D721Med (cell line): ENCODE measurements around the gene EPB41L4A.
"Not testable (repeated sequence)": the region's sequence is repeated elsewhere in the genome, so short reads cannot be mapped to it uniquely, and the experiment has no call there.

Experiments used
- DNase-seq: peaks from one replicate; pipeline ENCODE4 v3.0.0; 2011; ENCODE audit warnings: low spot score; ENCODE audit not compliant: insufficient read length
- FAIRE-seq: peaks from 2 replicates; lab custom pipeline; 2011; peaks lifted over from hg19 to GRCh38; lab: Jason Lieb, UNC
- CTCF ChIP-seq: IDR thresholded peaks from 2 replicates; pipeline ENCODE4 v1.5.1; 2012; ENCODE audit warnings: mild to moderate bottlenecking, control low read depth; ENCODE audit not compliant: insufficient read depth; ENCODE audit errors: missing control alignments

EPB41L4A gene

GRCh38 chr5:112396430-112396829 lies 22.6 kb downstream of the EPB41L4A start:
- no peak for TF ChIP-seq CTCF
- no peak for DNase-seq
- no peak for FAIRE-seq

- not testable (repeated sequence) for FAIRE-seq, DNase-seq
Observed at GRCh38 chr5:112395299-112395698, 23.8 kb downstream of the EPB41L4A start.

GRCh38 chr5:112390327-112390726 lies 28.8 kb downstream of the EPB41L4A start:
- FAIRE-seq (no peak), DNase-seq (no peak)
- no peak for TF ChIP-seq CTCF

GRCh38 chr5:112388739-112389138 lies 30.3 kb downstream of the EPB41L4A start:
- TF ChIP-seq CTCF: no peak
- DNase-seq (no peak), FAIRE-seq (no peak)

GRCh38 chr5:112388074-112388473 lies 31.0 kb downstream of the EPB41L4A start:
- DNase-seq (no peak), FAIRE-seq (no peak)
- TF ChIP-seq CTCF: no peak

- TF ChIP-seq CTCF: no peak
- FAIRE-seq: no peak
Observed at GRCh38 chr5:112386766-112387165, 32.3 kb downstream of the EPB41L4A start.

GRCh38 chr5:112385969-112386368 lies 33.1 kb downstream of the EPB41L4A start:
- FAIRE-seq (no peak), DNase-seq (no peak)
- no peak for TF ChIP-seq CTCF

More at GRCh38 chr5:112386766-112387165, 32.3 kb downstream of the EPB41L4A start:
- no peak for DNase-seq

- DNase-seq: no peak
- TF ChIP-seq CTCF: no peak
- no peak for FAIRE-seq
Observed at GRCh38 chr5:112385566-112385965, 33.5 kb downstream of the EPB41L4A start.
